ENCODE measurements around the gene MYLK4. TPM values are rescaled to one million over a fixed set of nuclear protein-coding genes. Genes with fewer than 3 reads are reported as not detected.

The MYLK4 gene
- total RNA-seq, 1 experiment from 2014 or later: 0.93 TPM

DNA sequence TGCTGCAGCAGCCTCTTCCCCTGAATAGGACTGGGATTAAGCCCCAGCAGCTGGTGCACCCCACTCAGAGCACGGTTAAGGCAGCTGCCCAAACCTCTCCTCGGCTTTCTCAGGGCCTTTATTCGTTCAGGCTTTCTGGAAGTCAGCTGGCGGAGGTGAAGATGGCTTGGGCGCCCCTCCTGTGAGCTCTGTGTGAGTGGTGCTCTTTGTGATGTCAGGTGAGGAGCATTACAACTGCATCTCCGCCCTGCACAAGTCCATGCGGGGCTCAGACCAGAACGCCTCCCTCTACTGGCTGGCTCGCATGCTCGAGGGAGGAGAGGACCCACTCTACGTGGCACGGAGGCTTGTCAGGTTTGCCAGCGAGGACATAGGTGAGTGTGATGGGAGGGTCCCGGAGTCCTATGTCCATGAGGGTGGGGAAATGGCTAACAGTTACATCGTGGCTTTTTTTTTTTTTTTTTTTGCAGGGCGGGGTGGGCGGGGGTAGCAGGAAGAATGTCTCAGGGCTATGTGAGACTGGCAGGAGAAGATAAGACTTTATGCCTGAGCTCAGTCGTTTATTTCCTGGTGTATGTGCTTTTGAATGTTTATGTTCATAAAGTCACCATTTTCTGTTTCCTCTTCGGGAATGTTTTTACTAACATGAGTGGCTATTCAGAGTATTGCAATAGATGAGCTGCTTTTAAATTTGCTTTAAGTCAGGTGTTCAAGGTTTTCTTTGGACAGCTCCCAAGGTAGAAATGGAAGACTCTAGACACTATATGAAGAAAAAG, 32.7 kb upstream of the MYLK4 start:
- H3K27me3 Mint-ChIP-seq (ENCODE audit: insufficient read depth, unreplicated experiment): no peaks in the 10 kb centered on the region
- ChIA-PET POLR2A (interaction anchor here (0.6 to 1.5 kb wide), 5 partner anchors 11 to 40 kb away, joined by 3 to 5 read pairs (median 4); partner anchors contain the start of gene WRNIP1), CTCF (interaction anchor here (0.5 to 1.3 kb wide), 5 partner anchors 10 to 169 kb away, joined by 3 read pairs; no protein-coding TSS in a partner anchor)
- H3K4me3 Mint-ChIP-seq (ENCODE audit: unreplicated experiment): no peak overlapping the region
- intact Hi-C loops (cut with micrococcal nuclease): no loop called here
- H3K4me1 Mint-ChIP-seq (ENCODE audit: insufficient read depth, unreplicated experiment): no peaks in the 10 kb centered on the region
- BruUV-seq (replicated peaks): no TSS peak
- TF ChIP-seq, protein P1, sequence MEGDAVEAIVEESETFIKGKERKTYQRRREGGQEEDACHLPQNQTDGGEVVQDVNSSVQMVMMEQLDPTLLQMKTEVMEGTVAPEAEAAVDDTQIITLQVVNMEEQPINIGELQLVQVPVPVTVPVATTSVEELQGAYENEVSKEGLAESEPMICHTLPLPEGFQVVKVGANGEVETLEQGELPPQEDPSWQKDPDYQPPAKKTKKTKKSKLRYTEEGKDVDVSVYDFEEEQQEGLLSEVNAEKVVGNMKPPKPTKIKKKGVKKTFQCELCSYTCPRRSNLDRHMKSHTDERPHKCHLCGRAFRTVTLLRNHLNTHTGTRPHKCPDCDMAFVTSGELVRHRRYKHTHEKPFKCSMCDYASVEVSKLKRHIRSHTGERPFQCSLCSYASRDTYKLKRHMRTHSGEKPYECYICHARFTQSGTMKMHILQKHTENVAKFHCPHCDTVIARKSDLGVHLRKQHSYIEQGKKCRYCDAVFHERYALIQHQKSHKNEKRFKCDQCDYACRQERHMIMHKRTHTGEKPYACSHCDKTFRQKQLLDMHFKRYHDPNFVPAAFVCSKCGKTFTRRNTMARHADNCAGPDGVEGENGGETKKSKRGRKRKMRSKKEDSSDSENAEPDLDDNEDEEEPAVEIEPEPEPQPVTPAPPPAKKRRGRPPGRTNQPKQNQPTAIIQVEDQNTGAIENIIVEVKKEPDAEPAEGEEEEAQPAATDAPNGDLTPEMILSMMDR (IDR thresholded peaks at IDR 0.05; ENCODE audit: unreplicated experiment): no peak
- no peak for DNase-seq (ENCODE audit: unreplicated experiment)
- no peak overlapping the region for H3K27ac Mint-ChIP-seq (ENCODE audit: low read depth, unreplicated experiment)
- H3K9me3 Mint-ChIP-seq (ENCODE audit: unreplicated experiment): no peaks in the 10 kb centered on the region
- H3K36me3 Mint-ChIP-seq (ENCODE audit: insufficient read depth, unreplicated experiment): peaks cover 53% of the 10 kb centered on the region

DNA sequence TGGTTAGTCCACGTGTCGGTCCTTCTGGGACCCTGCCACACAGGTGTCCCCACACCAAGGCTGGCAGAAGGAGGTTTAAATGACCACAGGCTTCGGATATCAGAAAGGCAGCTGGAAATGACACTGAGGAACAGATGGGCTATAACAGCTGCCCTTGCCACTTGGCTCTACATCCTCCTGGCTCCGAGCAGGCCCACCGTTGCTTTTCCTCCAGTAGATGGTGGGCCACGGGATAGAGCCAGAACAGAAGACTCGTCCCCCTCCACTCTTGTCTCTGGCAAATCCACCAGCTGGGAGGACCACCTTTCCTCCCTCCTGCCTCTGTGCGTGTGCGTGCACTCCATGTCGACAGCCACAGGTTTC, 32.1 kb upstream of the MYLK4 start:
- ChIA-PET POLR2A (interaction anchor here (1.3 to 1.5 kb wide), 2 partner anchors 11 to 14 kb away, joined by 4 to 5 read pairs; no protein-coding TSS in a partner anchor), CTCF (interaction anchor here (0.5 to 1.3 kb wide), 5 partner anchors 10 to 170 kb away, joined by 3 read pairs; no protein-coding TSS in a partner anchor)
- intact Hi-C loops (cut with micrococcal nuclease): no loop called here
- Mint-ChIP-seq H3K9me3 (ENCODE audit: unreplicated experiment) (no peaks in the 10 kb centered on the region), H3K4me1 (ENCODE audit: insufficient read depth, unreplicated experiment) (no peaks in the 10 kb centered on the region), H3K27ac (ENCODE audit: low read depth, unreplicated experiment) (no peak overlapping the region), H3K36me3 (ENCODE audit: insufficient read depth, unreplicated experiment) (peaks cover 58% of the 10 kb centered on the region), H3K27me3 (ENCODE audit: insufficient read depth, unreplicated experiment) (no peaks in the 10 kb centered on the region), H3K4me3 (ENCODE audit: unreplicated experiment) (no peak overlapping the region)
- TF ChIP-seq, protein P1 (IDR thresholded peaks at IDR 0.05; ENCODE audit: unreplicated experiment): no peak
- BruUV-seq (replicated peaks): no TSS peak
- DNase-seq (ENCODE audit: unreplicated experiment): no peak

DNA sequence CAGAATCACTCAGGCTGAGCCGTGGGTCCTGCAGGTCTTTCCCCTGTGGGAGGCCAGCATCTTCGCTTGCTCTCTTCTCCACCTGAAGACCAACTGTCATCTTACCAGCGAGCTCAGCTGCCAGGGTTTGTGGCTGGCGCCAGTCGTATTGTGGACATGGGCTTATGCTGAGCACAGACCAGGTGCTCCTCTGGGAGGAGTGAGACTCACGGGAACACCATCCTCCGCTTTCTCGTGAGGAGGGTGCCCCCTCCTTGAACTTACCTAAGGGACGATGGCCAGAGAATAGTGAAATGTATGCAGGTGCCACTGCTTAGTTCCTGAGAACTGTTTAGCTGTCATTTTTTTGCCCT, 31.6 kb upstream of the MYLK4 start:
- H3K9me3 Mint-ChIP-seq (ENCODE audit: unreplicated experiment): no peaks in the 10 kb centered on the region
- DNase-seq (ENCODE audit: unreplicated experiment): no peak
- peaks cover 55% of the 10 kb centered on the region for H3K36me3 Mint-ChIP-seq (ENCODE audit: insufficient read depth, unreplicated experiment)
- intact Hi-C loops (cut with micrococcal nuclease): no loop called here
- H3K27ac Mint-ChIP-seq (ENCODE audit: low read depth, unreplicated experiment): no peak overlapping the region
- no peak overlapping the region for H3K4me3 Mint-ChIP-seq (ENCODE audit: unreplicated experiment)
- no peaks in the 10 kb centered on the region for H3K27me3 Mint-ChIP-seq (ENCODE audit: insufficient read depth, unreplicated experiment)
- POLR2A ChIA-PET: interaction anchor here (1.5 kb wide), 1 partner anchor 10 kb away, joined by 5 read pairs; no protein-coding TSS in a partner anchor
- TF ChIP-seq, protein P1 (IDR thresholded peaks at IDR 0.05; ENCODE audit: unreplicated experiment): no peak
- BruUV-seq (replicated peaks): no TSS peak
- CTCF ChIA-PET: interaction anchor here (0.9 to 1.4 kb wide), 3 partner anchors 9 to 149 kb away, joined by 3 read pairs; no protein-coding TSS in a partner anchor
- H3K4me1 Mint-ChIP-seq (ENCODE audit: insufficient read depth, unreplicated experiment): no peaks in the 10 kb centered on the region

DNA sequence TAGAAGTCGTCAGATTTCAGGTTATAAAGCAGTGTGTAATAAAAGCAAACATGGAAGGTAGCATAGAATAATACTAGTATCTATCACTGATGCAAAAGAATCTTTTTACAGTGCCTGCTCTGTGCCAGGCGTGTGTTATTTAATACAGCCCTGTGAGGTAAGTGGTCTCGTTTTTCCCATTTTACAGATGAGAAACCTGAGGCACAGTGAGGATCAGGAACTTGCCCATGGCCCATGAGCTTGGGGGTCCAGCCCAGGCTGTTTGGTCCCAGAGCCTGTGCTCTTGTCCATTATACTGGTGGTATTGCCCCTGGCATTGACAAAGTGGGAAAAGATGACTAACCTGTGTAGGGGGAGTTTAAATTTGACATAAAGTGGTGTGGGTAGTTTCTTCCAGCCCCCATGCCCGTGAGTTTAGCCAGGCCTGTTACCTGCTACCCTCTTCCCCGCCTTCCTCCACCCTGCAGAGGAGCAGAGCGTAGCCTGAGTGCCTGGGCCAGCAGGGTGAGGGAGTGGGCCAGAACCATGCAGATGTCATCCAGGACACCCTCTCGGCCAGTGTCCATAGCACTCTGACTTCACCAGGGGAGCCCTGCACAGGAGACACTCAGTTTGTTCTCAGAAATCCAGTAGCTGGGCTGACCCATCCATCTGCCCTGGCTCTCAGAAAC, 31.1 kb upstream of the MYLK4 start:
- Mint-ChIP-seq H3K36me3 (ENCODE audit: insufficient read depth, unreplicated experiment) (peaks cover 51% of the 10 kb centered on the region), H3K27me3 (ENCODE audit: insufficient read depth, unreplicated experiment) (no peaks in the 10 kb centered on the region), H3K4me1 (ENCODE audit: insufficient read depth, unreplicated experiment) (no peaks in the 10 kb centered on the region), H3K9me3 (ENCODE audit: unreplicated experiment) (no peaks in the 10 kb centered on the region), H3K4me3 (ENCODE audit: unreplicated experiment) (no peak overlapping the region), H3K27ac (ENCODE audit: low read depth, unreplicated experiment) (no peak overlapping the region)
- ChIA-PET CTCF (interaction anchor here (0.9 to 1.4 kb wide), 4 partner anchors 9 to 150 kb away, joined by 3 read pairs; no protein-coding TSS in a partner anchor), POLR2A (interaction anchor here (0.9 to 1.5 kb wide), 3 partner anchors 10 to 60 kb away, joined by 3 to 5 read pairs (median 4); partner anchors contain the start of gene SERPINB1)
- TF ChIP-seq, protein P1 (IDR thresholded peaks at IDR 0.05; ENCODE audit: unreplicated experiment): no peak
- intact Hi-C loops (cut with micrococcal nuclease): no loop called here
- no TSS peak for BruUV-seq (replicated peaks)
- DNase-seq (ENCODE audit: unreplicated experiment): no peak
